ENCODE results near the gene KANSL1.

KANSL1 gene

GRCh38 chr17:46179375-46179999 is 13.7 kb downstream of the KANSL1 start:
- DNase-seq (ENCODE audit: low spot score), result no peak
- H3K4me3 ChIP-seq, result no peak overlapping the region
- H3K27ac ChIP-seq, result no peak overlapping the region
- no peak for TF ChIP-seq CTCF (IDR thresholded peaks at IDR 0.05)

GRCh38 chr17:46178550-46179214 is 14.5 kb downstream of the KANSL1 start:
- Histone ChIP-seq H3K4me3 (no peak overlapping the region), H3K27ac (no peak overlapping the region)

DNA sequence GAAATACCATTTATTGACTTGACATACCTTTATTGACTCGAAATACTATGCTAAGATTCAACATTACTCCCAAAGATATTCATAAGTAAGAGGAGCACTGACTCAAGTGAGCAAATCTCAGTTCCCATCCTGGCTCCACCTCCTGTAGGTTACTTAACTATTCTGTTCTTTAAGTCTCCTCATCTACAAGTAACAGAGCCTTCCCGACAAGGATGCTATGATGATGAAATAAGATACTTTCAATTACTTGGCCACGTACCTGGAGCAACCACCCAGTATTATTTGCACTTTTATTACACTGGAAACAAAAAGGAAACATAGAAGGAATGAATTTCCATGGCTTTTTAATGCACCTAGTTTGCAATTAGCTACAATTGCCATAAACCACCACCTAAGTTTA is 16.3 kb downstream of the KANSL1 start:
- H3K4me3 ChIP-seq, result no peak overlapping the region
- DNase-seq (ENCODE audit: low spot score), result no peak
- no peak overlapping the region for H3K27ac ChIP-seq
- TF ChIP-seq CTCF (IDR thresholded peaks at IDR 0.05), result no peak

More at GRCh38 chr17:46178550-46179214, 14.5 kb downstream of the KANSL1 start:
- no peak for TF ChIP-seq CTCF (IDR thresholded peaks at IDR 0.05)
- DNase-seq (ENCODE audit: low spot score), result no peak

GRCh38 chr17:46175891-46176290 is 17.3 kb downstream of the KANSL1 start:
- no peak for DNase-seq (ENCODE audit: low spot score)
- no peak overlapping the region for H3K4me3 ChIP-seq
- H3K27ac ChIP-seq, result no peak overlapping the region
- no peak for TF ChIP-seq CTCF (IDR thresholded peaks at IDR 0.05)

- TF ChIP-seq CTCF (IDR thresholded peaks at IDR 0.05), result no peak
- H3K27ac ChIP-seq, result no peak overlapping the region
Observed at GRCh38 chr17:46173153-46173552, 20.1 kb downstream of the KANSL1 start.

GRCh38 chr17:46171939-46172338 is 21.3 kb downstream of the KANSL1 start:
- H3K4me3 ChIP-seq, result no peak overlapping the region
- no peak for DNase-seq (ENCODE audit: low spot score)
- no peak for TF ChIP-seq CTCF (IDR thresholded peaks at IDR 0.05)
- no peak overlapping the region for H3K27ac ChIP-seq

More at GRCh38 chr17:46173153-46173552, 20.1 kb downstream of the KANSL1 start:
- no peak overlapping the region for H3K4me3 ChIP-seq
- DNase-seq (ENCODE audit: low spot score), result no peak

Data from coronary artery (tissue), 2 donors.